ENCODE data around the gene ANK2.

ANK2 gene

GRCh38 chr4:113289766-113290165, 240.3 kb downstream of the ANK2 start:
- peak; percentile 35 for DNase-seq (ENCODE audit: low read depth)

GRCh38 chr4:113290666-113291065, 241.2 kb downstream of the ANK2 start:
- no peak for DNase-seq (ENCODE audit: low read depth)

- DNase-seq (ENCODE audit: low read depth): peak; percentile 8
Observed at GRCh38 chr4:113292371-113293042, 243.1 kb downstream of the ANK2 start.

GRCh38 chr4:113293043-113293560, 243.6 kb downstream of the ANK2 start:
- peak; percentile 37 for DNase-seq (ENCODE audit: low read depth)

GRCh38 chr4:113293674-113294073, 244.2 kb downstream of the ANK2 start:
- DNase-seq (ENCODE audit: low read depth): no peak

GRCh38 chr4:113294908-113295307, 245.5 kb downstream of the ANK2 start:
- no peak for DNase-seq (ENCODE audit: low read depth)

GRCh38 chr4:113300471-113300928, 251.0 kb downstream of the ANK2 start:
- peak; percentile 13 for DNase-seq (ENCODE audit: low read depth)

GRCh38 chr4:113302051-113302450, 252.6 kb downstream of the ANK2 start:
- no peak for DNase-seq (ENCODE audit: low read depth)

GRCh38 chr4:113303315-113303714, 253.9 kb downstream of the ANK2 start:
- DNase-seq (ENCODE audit: low read depth): no peak

- no peak for DNase-seq (ENCODE audit: low read depth)
Observed at GRCh38 chr4:113311047-113311446, 261.6 kb downstream of the ANK2 start.

GRCh38 chr4:113312529-113312928, 263.1 kb downstream of the ANK2 start:
- DNase-seq (ENCODE audit: low read depth): no peak

- no peak for DNase-seq (ENCODE audit: low read depth)
Observed at GRCh38 chr4:113314426-113314825, 265.0 kb downstream of the ANK2 start.

GRCh38 chr4:113316879-113317278, 267.4 kb downstream of the ANK2 start:
- no peak for DNase-seq (ENCODE audit: low read depth)

GRCh38 chr4:113317523-113317922, 268.1 kb downstream of the ANK2 start:
- no peak for DNase-seq (ENCODE audit: low read depth)

- DNase-seq (ENCODE audit: low read depth): no peak
Observed at GRCh38 chr4:113322736-113323135, 273.3 kb downstream of the ANK2 start.

GRCh38 chr4:113325876-113326615, 276.6 kb downstream of the ANK2 start:
- no peak for DNase-seq (ENCODE audit: low read depth)

GRCh38 chr4:113327494-113327893, 278.0 kb downstream of the ANK2 start:
- peak; percentile 10 for DNase-seq (ENCODE audit: low read depth)

- peak; percentile 7 for DNase-seq (ENCODE audit: low read depth)
Observed at GRCh38 chr4:113328514-113328913, 279.1 kb downstream of the ANK2 start.

- no peak for DNase-seq (ENCODE audit: low read depth)
Observed at GRCh38 chr4:113330200-113330599, 280.7 kb downstream of the ANK2 start.

- no peak for DNase-seq (ENCODE audit: low read depth)
Observed at GRCh38 chr4:113331811-113332210, 282.4 kb downstream of the ANK2 start.

GRCh38 chr4:113332701-113333100, 283.2 kb downstream of the ANK2 start:
- no peak for DNase-seq (ENCODE audit: low read depth)

GRCh38 chr4:113335746-113336145, 286.3 kb downstream of the ANK2 start:
- DNase-seq (ENCODE audit: low read depth): no peak

GRCh38 chr4:113336556-113336955, 287.1 kb downstream of the ANK2 start:
- no peak for DNase-seq (ENCODE audit: low read depth)
